NOMO-1 treated with dmso at 0.1 percent for 144 hours (cell line): ENCODE data around the gene TRERF1.

Experiments used
- DNase-seq: peaks from one replicate; lab custom pipeline; 2025; ENCODE audit not compliant: unreplicated experiment; lab: John Stamatoyannopoulos, UW

Gene TRERF1

DNA sequence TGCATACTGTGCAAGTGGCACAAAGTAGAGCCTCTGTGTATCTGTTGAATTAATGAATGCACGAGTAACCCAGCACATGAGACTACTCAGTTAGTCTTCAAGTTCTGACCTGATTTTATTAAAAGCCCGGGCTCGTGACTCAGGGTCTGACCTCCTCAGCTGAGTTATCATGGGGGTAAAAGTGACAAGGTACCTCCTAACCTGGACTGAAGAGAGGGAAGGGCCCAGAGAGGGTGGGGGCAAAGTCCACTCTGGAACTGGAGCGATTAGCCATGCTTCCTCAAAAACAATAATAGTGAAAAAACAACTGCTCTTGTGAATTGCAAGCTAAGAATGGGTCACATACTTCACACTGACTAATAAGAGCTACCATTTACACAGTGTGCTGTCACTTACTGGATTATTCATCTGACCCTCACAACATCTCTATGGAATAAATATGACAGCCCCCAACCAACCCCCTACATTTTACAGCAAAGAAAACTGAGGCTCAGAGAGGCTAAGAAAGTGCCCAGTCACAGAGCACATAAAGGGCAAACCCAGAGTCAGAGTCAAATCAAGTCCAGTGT lies 26.7 kb downstream of the TRERF1 start:
- no peak for DNase-seq

DNA sequence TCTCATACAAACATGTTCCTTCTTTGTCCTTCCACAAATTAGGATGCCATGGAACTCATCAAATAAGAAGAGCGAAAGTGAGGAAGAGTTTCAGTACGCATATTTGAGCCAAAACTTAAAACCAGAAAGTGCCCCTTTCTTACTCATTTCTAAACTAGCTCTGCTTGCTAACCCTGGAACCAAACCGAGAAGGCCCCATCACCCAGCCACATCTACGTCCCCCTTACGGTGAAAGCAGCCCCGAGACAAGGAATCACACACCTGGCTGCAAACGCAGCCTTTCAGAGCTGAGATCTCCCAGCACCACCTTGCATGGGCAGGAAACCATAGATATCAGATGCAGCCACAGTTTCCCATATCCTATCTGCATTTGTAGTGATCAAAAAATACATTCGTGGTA lies 28.5 kb downstream of the TRERF1 start:
- no peak for DNase-seq

DNA sequence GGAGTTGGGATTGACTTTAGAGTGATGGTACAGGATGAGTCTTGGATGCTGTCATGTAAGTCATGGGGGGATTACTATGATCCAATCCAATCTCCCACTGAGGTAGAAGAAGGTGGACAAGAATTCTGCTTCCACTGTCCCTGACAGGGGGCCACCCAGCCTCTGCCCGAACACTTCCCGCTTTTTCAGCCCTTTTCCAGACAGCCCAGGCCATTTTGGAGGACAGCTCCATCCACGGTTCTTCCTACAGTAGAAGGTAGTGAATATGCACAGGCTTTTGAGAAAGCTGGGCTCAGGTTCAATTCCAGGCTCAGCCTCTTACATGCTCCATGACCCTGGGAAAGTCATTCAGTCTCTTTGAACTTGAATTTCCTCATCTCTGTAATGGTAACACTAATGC lies 31.0 kb downstream of the TRERF1 start:
- no peak for DNase-seq

DNA sequence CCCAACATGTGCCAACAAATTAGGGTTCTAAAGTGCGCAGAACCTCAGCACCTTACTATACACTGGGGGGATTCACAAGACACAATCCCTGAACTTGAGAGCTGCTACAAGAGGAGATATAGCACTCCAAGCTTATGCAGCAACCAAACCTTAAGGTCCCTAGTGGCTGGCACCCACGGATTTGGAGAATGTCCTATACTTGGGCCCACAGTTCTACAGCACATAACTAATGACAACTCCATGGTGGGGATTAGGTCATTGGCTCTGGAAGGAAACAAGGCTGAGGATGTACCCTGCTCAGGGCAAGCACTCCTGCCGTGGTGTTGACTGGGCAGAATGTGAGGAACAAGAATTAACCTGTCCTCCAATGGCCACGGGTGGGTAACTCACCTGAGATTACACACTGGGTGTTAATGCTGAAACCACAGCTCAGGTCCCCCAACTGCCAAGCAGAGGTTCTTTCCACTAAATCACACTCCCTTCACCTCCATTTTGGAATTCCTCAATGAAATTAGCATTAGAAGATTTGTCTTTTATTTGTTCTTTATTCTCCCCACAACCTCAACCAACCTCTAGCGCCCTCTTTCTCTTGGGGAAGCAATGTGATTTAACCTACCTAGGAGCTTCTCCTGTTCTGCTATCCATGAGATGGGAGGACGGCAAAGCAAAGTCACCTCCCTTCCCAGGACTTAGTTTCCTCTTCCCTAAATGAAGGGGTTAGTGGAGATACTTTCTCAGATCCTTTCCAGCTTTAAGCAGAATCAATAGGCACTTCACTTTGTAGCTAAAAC lies 32.0 kb downstream of the TRERF1 start:
- DNase-seq: no peak

- peak; percentile 10 for DNase-seq
Observed at GRCh38 chr6:42418724-42419123, 33.0 kb downstream of the TRERF1 start.

DNA sequence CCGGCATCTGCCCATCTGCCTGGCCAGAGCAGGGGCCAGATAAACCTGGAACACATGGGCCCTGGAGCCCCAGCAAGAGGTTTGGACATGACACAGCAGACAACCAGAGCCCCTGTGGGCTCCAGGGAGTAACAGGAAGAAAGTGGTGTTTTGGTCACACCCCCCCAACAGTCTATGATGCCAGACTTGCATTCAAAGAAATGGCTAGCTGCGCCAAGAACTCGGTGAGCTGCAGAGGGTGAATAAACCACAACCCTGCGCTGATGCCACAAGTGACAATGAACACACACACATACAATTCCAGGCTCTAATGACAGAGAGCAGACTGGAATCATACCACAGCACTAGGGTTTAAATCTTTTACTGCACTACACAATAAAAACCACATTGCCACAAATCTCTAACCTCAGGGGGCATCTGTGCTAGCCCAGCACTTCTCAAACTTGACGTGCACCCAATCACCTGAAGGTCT lies 34.0 kb downstream of the TRERF1 start:
- DNase-seq: no peak

DNA sequence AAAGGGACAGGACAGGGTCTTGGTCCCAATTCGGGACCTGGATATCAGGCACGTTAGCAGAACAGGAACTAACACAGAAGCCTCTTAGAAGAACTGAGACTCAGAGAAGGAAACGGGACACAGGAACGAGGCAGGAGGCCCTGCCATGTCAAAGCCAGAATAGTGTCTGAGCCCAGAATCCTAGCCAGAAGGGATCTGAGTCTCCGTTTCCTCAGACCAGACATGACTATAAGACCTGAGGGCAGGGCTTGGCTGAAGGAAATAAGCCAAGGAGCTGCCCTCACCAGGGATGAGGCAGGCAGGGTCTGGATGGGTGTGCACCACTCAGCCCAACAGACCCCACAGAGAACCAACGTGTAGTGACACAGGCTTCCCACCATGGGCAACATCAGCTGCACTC lies 40.3 kb downstream of the TRERF1 start:
- DNase-seq: no peak

GRCh38 chr6:42410861-42411260 lies 40.9 kb downstream of the TRERF1 start:
- no peak for DNase-seq

- peak; percentile 90 for DNase-seq
Observed at GRCh38 chr6:42409581-42409980, 42.1 kb downstream of the TRERF1 start.

GRCh38 chr6:42407379-42407778 lies 44.3 kb downstream of the TRERF1 start:
- no peak for DNase-seq

DNA sequence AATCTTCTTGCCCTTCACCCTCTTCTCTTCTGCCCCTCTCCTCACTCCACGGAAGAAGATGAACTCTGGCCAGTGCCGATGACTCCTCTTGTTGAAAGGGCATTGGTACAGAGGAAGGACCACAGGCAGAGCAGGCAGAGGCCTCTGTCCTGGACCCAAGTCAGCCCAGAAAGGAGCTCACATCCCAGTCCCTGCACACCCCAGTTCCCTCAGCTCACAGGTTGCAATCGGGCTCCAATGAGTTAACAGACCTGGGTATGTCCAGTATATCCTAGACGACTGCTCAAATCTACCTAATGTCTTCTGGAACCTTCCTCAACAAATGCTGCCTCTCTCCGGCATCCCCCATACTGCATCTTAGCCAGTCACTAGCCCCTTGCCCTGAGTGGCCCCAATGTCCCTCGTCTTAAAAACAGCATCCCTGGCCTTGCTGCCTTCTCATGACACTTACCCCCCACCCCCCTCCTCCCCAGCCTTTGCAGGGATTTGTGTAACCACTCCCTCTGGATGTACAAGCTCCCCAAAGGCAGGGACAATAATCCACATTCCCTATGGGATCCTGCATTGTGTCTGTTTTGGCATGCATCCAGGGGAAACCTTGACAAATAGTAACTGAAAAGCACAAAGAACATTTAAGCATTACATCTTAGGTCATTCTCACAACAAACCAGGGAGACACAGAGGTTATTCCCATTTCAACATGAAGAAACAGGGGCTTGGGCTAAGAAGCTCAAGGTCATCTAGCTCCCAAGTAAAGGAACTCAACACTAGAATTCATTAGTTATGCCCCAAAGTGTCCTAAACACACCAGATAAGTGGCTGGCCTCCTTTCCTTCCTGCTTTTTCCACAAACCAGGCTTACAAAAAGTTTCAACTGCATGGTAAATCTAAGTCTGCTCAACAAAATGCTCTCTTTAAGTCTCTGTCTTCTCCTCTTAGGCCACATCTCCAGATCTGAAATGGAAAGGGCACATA lies 45.1 kb downstream of the TRERF1 start:
- DNase-seq: no peak

DNA sequence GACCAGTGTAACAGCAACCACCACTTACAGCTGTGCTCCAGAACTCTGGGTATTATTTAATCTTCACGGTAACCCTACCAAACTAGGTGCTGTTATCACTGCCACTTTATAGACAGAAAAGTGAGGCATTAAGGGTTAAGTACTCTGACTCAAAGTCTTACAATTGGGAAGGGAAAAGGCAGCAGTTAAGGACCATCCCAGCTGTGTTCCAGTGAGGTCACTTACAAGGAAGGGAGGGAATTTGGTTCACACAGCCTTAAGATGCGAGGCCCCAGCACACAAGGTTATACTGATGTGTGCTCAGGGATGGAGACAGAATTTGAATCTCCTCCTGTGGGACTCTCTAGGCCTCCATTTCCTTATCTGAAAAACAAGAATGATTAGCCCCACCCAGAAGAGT lies 46.7 kb downstream of the TRERF1 start:
- no peak for DNase-seq

DNA sequence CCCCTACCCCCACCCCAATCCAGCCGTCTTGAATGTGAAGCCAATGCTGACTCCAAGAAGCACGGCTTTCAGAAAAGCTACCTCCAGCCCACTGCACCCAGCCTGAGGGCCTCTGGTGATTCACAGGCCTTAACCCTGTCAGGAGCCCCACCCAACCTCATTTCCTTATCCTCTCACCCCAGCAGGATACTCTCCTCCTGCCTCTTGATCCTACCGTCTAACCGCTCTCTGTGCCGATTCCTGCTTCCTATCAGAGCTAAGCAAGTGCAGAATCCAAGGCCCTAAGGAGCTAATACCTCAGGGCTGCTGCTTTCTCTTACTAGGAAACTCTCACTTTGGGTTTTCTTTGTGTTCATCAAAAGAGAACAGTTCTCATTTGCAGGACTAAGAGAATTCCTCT lies 47.2 kb downstream of the TRERF1 start:
- peak; percentile 20 for DNase-seq

DNA sequence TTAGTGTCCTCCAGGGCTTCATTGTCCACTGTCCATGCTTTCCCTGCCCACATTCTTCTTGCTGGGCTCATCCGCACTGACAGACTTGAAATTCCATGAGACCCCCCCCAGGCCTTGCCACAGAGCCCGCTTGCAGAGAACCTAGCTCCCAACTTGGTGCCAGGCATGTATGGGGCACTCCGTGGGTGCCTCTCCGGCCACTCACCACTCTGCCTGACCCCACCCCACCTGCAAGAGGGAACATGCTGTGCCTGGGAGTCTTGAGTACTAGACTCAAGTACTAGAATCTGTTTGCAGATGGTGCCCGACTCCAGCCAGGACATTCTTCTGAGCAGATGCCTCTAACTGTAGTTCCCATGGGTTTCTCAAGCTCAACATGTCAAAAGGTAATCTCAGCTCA lies 47.9 kb downstream of the TRERF1 start:
- DNase-seq: no peak

- no peak for DNase-seq
Observed at GRCh38 chr6:42403421-42403820, 48.3 kb downstream of the TRERF1 start.

- DNase-seq: no peak
Observed at GRCh38 chr6:42402184-42402583, 49.5 kb downstream of the TRERF1 start.

DNA sequence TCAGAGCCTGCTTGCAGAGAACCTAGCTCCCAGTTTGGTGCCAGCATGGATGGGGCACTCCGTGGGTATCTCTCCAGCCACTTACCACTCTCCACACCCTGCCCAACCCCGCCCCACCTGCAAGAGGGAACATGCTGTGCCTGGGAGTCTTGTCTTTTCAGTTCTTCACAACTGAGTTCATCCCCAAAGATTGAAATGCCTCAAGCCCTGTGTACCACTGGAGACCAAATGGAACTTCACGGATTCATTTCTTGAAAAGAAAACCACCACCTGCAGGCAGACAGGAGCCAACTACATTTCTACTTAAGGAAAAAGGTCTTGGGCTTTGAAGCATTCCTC lies 50.1 kb downstream of the TRERF1 start:
- no peak for DNase-seq

- DNase-seq: no peak
Observed at GRCh38 chr6:42400886-42401612, 50.7 kb downstream of the TRERF1 start.

DNA sequence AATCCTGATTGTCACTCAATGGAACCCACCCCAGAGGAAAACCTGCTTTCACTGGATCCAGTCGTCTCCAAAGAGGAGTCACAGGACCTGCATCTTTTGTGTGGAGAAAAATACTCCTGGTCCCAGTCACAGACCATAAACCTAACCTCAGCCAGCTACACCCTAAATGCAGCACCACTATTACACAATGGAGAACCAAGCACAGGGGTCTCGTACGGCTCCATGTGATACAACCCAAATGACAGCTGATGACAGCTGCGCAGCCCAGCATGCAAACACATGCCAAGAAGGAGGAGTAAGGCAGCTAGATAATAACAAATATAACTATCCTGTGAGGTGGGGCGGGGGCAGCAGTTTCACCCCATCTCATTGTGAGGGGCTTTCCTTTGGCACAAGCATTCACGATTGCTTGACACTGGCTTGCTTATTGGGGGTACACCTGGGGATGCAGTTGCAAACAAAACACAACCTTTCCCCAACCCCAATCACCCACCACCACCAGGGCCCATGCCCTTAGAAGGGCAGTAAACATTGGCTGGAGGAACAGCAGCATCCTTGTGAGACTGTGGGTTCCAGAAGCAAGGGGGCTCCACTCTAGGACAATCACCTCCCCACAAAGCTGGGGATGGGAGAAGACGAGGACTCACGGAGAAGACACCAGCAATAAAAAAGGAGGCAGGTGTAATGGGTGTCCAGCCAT lies 51.5 kb downstream of the TRERF1 start:
- no peak for DNase-seq

GRCh38 chr6:42396720-42397119 lies 55.0 kb downstream of the TRERF1 start:
- no peak for DNase-seq
